ENCODE data around the gene SNX24.
"Not testable (repeated sequence)": the region's sequence is repeated elsewhere in the genome, so short reads cannot be mapped to it uniquely, and the experiment has no call there.

SNX24 gene

GRCh38 chr5:122845229-122846050 is at the start of gene SNX24:
SNX24 (plus strand) TSS chr5:122845613; CDS start chr5:122845634, 21 bp downstream.
- DNase-seq, result no peak

GRCh38 chr5:122805481-122805880 is 39.9 kb upstream of the SNX24 start:
- no peak for DNase-seq

GRCh38 chr5:122810405-122810804 is 35.0 kb upstream of the SNX24 start:
- DNase-seq, result no peak

GRCh38 chr5:122815218-122815767 is 30.1 kb upstream of the SNX24 start:
- DNase-seq, result no peak

- DNase-seq, result peak; percentile 36
These were observed 28.7 kb upstream of the SNX24 start for GRCh38 chr5:122816756-122817155.

GRCh38 chr5:122831984-122832383 is 13.4 kb upstream of the SNX24 start:
- no peak for DNase-seq

- no peak for DNase-seq
These were observed 9.7 kb upstream of the SNX24 start for GRCh38 chr5:122835681-122836080.

GRCh38 chr5:122836947-122837346 is 8.5 kb upstream of the SNX24 start:
- DNase-seq, result no peak

GRCh38 chr5:122839731-122840130 is 5.7 kb upstream of the SNX24 start:
- no peak for DNase-seq

- DNase-seq, result no peak
These were observed 3.3 kb upstream of the SNX24 start for GRCh38 chr5:122842016-122842580.

- no peak for DNase-seq
These were observed 1.1 kb upstream of the SNX24 start for GRCh38 chr5:122844136-122844909.

GRCh38 chr5:122844910-122845228 is 544 bp upstream of the SNX24 start:
- DNase-seq, result no peak

GRCh38 chr5:122846051-122846550 is 688 bp downstream of the SNX24 start:
- no peak for DNase-seq

- no peak for DNase-seq
These were observed 2.3 kb downstream of the SNX24 start for GRCh38 chr5:122847687-122848081.

- no peak for DNase-seq
These were observed 4.4 kb downstream of the SNX24 start for GRCh38 chr5:122849771-122850170.

GRCh38 chr5:122857538-122857937 is 12.1 kb downstream of the SNX24 start:
- DNase-seq, result not testable (repeated sequence)

- DNase-seq, result no peak
These were observed 13.0 kb downstream of the SNX24 start for GRCh38 chr5:122858451-122858850.

GRCh38 chr5:122863240-122863639 is 17.8 kb downstream of the SNX24 start:
- DNase-seq, result no peak

GRCh38 chr5:122863721-122864120 is 18.3 kb downstream of the SNX24 start:
- DNase-seq, result no peak

- DNase-seq, result no peak
These were observed 19.0 kb downstream of the SNX24 start for GRCh38 chr5:122864400-122864799.

- no peak for DNase-seq
These were observed 19.4 kb downstream of the SNX24 start for GRCh38 chr5:122864842-122865241.

- no peak for DNase-seq
These were observed 24.9 kb downstream of the SNX24 start for GRCh38 chr5:122870219-122870856.

GRCh38 chr5:122871661-122872060 is 26.2 kb downstream of the SNX24 start:
- no peak for DNase-seq

All from DMS153 (cell line).